Parathyroid adenoma (tissue), 2 donors: ENCODE data around the gene MAGEB3.

ENCODE experiments used
- H2AFZ ChIP-seq: fragments of 300-600 bp; sonication (generic); one replicate; pipeline ENCODE4 v1.7.0; 2017; ENCODE audit warnings: antibody characterized with exemption, mild to moderate bottlenecking
- H3K27ac ChIP-seq: fragments of 300-600 bp; sonication (generic); one replicate; pipeline ENCODE4 v1.7.0; 2017
- H3K27me3 ChIP-seq: fragments of 300-600 bp; sonication (generic); one replicate; pipeline ENCODE4 v1.7.0; 2017; ENCODE audit warnings: low read length; ENCODE audit not compliant: control insufficient read depth, insufficient read depth
- H3K36me3 ChIP-seq: fragments of 300-600 bp; sonication (generic); one replicate; pipeline ENCODE4 v1.7.0; 2017; ENCODE audit warnings: low read length; ENCODE audit not compliant: control insufficient read depth, insufficient read depth
- H3K4me1 ChIP-seq: fragments of 300-600 bp; sonication (generic); one replicate; pipeline ENCODE4 v1.7.0; 2017; ENCODE audit warnings: control low read depth
- H3K4me2 ChIP-seq: fragments of 300-600 bp; sonication (generic); one replicate; pipeline ENCODE4 v1.7.0; 2017; ENCODE audit warnings: low read length
- H3K4me3 ChIP-seq: fragments of 300-600 bp; sonication (generic); one replicate; pipeline ENCODE4 v1.7.0; 2017; ENCODE audit warnings: low read depth, low read length
- H3K79me2 ChIP-seq: fragments of 300-600 bp; sonication (generic); one replicate; pipeline ENCODE4 v1.7.0; 2017; ENCODE audit warnings: control low read depth
- H3K9ac ChIP-seq: fragments of 300-600 bp; sonication (generic); one replicate; pipeline ENCODE4 v1.7.0; 2017; ENCODE audit warnings: mild to moderate bottlenecking
- H3K9me3 ChIP-seq: fragments of 300-600 bp; sonication (generic); one replicate; pipeline ENCODE4 v1.7.0; 2017; ENCODE audit warnings: low read length; ENCODE audit not compliant: control insufficient read depth
- TF ChIP-seq, protein P1 (sequence below): fragments of 300-600 bp; sonication (generic); IDR thresholded peaks from one replicate; pipeline ENCODE4 v1.7.0; 2017; ENCODE audit warnings: antibody characterized with exemption, mild to moderate bottlenecking
- donor health status: primary hyperparathyroidism.

Gene MAGEB3

DNA sequence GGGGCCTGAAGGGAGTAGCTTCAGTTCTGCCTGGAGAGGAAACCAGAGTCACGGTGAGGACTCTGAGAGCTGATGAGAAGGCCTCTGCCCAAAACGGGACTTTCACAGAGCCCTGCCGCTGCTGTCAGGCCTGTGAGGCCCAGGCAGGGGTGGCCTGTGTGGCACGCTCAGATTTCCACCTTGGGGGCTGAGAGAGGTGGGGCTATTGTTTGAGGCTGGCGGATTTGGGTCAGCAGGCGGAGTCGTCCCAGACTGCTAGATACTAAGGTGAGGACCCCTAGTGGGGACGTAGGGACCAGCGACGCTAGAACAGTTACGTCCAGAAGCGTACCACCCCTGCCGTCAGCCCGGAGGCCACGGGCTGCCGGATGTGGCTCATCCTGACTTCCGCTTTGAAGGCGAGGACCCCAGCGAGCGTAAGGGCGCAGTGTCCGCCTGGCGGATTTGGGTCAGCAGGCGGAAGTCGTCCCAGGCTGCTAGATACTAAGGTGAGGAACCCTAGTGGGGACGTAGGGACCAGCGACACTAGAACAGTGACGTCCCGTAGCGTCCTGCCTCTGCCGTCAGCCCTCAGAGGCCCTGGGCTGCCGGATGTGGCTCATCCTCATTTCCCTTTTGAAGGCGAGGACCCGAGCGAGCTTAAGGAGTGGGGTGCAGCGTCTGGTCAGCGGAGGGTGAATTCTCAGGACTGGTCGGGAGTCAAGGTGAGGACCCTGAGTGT, 16.5 kb downstream of the MAGEB3 start, which contains the start of gene MAGEB1:
Gene MAGEB1 (plus strand): TSS at position 378 of the 721 bp plus-strand sequence. CDS start 3,348 bp downstream, outside the sequence.
- no peak within 1 kb of the TSS for H3K9ac ChIP-seq
- H3K4me2 ChIP-seq, result no peak within 1 kb of the TSS
- no peak within 1 kb of the TSS for H3K27ac ChIP-seq
- no peak within 1 kb of the TSS for H2AFZ ChIP-seq
- H3K36me3 ChIP-seq, result no peaks in the 10 kb centered on the region
- no peaks in the 10 kb centered on the region for H3K9me3 ChIP-seq
- TF ChIP-seq, protein P1, sequence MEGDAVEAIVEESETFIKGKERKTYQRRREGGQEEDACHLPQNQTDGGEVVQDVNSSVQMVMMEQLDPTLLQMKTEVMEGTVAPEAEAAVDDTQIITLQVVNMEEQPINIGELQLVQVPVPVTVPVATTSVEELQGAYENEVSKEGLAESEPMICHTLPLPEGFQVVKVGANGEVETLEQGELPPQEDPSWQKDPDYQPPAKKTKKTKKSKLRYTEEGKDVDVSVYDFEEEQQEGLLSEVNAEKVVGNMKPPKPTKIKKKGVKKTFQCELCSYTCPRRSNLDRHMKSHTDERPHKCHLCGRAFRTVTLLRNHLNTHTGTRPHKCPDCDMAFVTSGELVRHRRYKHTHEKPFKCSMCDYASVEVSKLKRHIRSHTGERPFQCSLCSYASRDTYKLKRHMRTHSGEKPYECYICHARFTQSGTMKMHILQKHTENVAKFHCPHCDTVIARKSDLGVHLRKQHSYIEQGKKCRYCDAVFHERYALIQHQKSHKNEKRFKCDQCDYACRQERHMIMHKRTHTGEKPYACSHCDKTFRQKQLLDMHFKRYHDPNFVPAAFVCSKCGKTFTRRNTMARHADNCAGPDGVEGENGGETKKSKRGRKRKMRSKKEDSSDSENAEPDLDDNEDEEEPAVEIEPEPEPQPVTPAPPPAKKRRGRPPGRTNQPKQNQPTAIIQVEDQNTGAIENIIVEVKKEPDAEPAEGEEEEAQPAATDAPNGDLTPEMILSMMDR, result no peak
- H3K27me3 ChIP-seq, result no peaks in the 10 kb centered on the region
- no peak within 1 kb of the TSS for H3K4me3 ChIP-seq
- H3K4me1 ChIP-seq, result no peaks in the 10 kb centered on the region
- H3K79me2 ChIP-seq, result no peaks in the 10 kb centered on the region

DNA sequence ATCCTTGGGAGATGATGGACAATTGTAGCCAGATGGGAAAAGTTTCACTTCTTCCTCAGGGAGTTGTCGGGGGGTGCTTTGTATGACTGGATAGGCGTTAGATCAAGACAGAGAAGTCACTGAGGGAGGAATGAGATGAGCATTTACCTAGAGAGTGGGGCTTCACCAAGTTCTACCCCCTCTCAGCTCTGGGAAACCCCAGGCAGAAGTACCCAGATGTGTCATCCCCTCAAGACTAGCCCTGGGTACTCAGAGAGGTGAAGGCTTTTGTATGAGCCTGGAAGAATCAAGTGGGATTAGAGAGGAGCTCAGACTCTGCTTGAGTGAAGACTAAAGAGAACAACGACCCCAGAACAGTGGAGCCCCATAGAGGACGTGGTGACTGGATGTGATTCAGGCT, 18.4 kb downstream of the MAGEB3 start:
- no peaks in the 10 kb centered on the region for H3K4me1 ChIP-seq
- H2AFZ ChIP-seq, result no peak overlapping the region
- H3K9ac ChIP-seq, result no peak overlapping the region
- no peak overlapping the region for H3K4me3 ChIP-seq
- H3K27me3 ChIP-seq, result no peaks in the 10 kb centered on the region
- no peaks in the 10 kb centered on the region for H3K36me3 ChIP-seq
- no peak overlapping the region for H3K4me2 ChIP-seq
- no peaks in the 10 kb centered on the region for H3K9me3 ChIP-seq
- TF ChIP-seq, protein P1, result no peak
- no peaks in the 10 kb centered on the region for H3K79me2 ChIP-seq
- H3K27ac ChIP-seq, result no peak overlapping the region

DNA sequence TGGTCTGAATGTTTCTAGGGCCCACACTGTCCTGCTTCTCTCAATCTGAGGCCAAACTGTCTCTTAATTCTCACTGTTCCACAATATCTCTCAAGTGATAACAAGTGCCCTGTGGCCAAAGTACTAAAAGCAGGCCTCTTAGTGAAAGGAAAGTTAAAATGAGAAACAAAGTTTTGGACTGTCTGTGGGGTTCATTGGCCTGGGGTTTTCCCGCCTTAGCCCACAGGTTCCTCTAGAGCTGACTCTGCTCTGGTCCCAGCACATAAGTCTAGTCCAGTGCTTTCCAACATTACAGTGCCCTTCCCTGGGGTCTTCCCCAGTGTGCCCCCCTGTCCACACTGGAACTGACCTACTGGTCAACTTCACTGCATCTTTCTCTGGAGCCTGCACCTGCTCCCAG, 22.8 kb downstream of the MAGEB3 start:
- no peak overlapping the region for H2AFZ ChIP-seq
- H3K4me3 ChIP-seq, result no peak overlapping the region
- H3K79me2 ChIP-seq, result no peaks in the 10 kb centered on the region
- H3K36me3 ChIP-seq, result no peaks in the 10 kb centered on the region
- TF ChIP-seq, protein P1, result no peak
- no peak overlapping the region for H3K27ac ChIP-seq
- H3K27me3 ChIP-seq, result no peaks in the 10 kb centered on the region
- H3K9ac ChIP-seq, result no peak overlapping the region
- no peak overlapping the region for H3K4me2 ChIP-seq
- no peaks in the 10 kb centered on the region for H3K4me1 ChIP-seq
- H3K9me3 ChIP-seq, result no peaks in the 10 kb centered on the region

DNA sequence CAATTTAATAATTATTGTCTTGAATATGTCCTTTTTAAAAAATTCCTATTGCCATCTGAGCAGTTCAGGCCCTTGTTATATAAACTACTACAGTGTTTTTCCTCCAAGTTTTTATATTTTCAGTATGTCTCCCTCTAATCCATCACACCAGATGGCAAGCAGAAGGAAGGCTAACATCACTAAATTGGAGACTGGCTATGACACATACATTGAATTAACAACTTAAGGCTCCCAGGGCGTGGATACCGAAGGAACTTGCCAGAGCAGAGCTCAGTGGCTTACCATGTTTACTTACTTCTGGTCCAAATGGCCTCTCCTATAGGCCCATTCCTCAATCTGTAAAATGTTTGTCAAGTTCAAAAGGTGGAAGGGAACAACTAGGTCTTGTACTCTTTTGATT, 29.5 kb downstream of the MAGEB3 start:
- H3K9me3 ChIP-seq, result no peaks in the 10 kb centered on the region
- H3K36me3 ChIP-seq, result no peaks in the 10 kb centered on the region
- no peak overlapping the region for H2AFZ ChIP-seq
- H3K4me2 ChIP-seq, result no peak overlapping the region
- H3K27me3 ChIP-seq, result no peaks in the 10 kb centered on the region
- H3K4me1 ChIP-seq, result no peaks in the 10 kb centered on the region
- H3K4me3 ChIP-seq, result no peak overlapping the region
- H3K79me2 ChIP-seq, result no peaks in the 10 kb centered on the region
- no peak overlapping the region for H3K27ac ChIP-seq
- TF ChIP-seq, protein P1, result no peak
- H3K9ac ChIP-seq, result no peak overlapping the region

DNA sequence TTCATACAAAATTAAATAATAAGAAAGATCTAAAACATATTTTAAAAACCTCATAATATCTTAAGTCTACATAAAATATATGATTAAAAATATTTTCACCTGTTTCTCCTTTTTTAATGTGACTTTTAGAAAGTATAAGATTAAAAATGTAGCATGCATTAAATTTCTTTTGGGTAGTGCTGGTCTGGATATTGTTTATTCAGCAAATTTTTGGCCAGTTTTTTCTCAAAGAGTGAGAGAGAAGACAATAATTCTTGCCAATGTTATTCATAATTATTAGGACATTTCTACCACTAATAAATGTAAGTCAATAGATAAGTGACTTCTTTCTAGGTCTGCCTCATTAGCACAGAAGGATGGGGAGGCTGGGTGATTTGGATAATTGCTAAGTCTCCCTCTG, 30.6 kb downstream of the MAGEB3 start:
- no peak overlapping the region for H3K4me2 ChIP-seq
- H3K9me3 ChIP-seq, result no peaks in the 10 kb centered on the region
- H3K27ac ChIP-seq, result no peak overlapping the region
- no peaks in the 10 kb centered on the region for H3K79me2 ChIP-seq
- H3K4me3 ChIP-seq, result no peak overlapping the region
- H2AFZ ChIP-seq, result no peak overlapping the region
- TF ChIP-seq, protein P1, result no peak
- no peaks in the 10 kb centered on the region for H3K27me3 ChIP-seq
- H3K9ac ChIP-seq, result no peak overlapping the region
- H3K36me3 ChIP-seq, result no peaks in the 10 kb centered on the region
- no peaks in the 10 kb centered on the region for H3K4me1 ChIP-seq
